Measurements from ENCODE around the gene UGP2. TPM values are rescaled to one million over a fixed set of nuclear protein-coding genes. Genes with fewer than 3 reads are reported as not detected.

The UGP2 gene

Small RNAs within 50 kb of the gene (small RNA-seq; reads per million reads assigned to genes)
- gene RF01293 (ENCODE audit: insufficient read depth): not detected
